Epithelial cell of esophagus (primary cell): ENCODE measurements around the gene SESTD1.

Source experiments
- DNase-seq: peaks from one replicate; pipeline ENCODE4 v3.0.0; 2010; ENCODE audit warnings: low read depth
- H3K4me3 ChIP-seq: 2 replicates; pipeline ENCODE4 v1.5.1; 2011; ENCODE audit warnings: mild to moderate bottlenecking, low read length, control low read depth
- TF ChIP-seq, protein P1 (sequence below): IDR thresholded peaks from 2 replicates; pipeline ENCODE4 v1.5.1; 2011; ENCODE audit warnings: low read depth, mild to moderate bottlenecking, low read length, control low read depth, inconsistent platforms; ENCODE audit not compliant: insufficient read depth; ENCODE audit errors: missing control alignments

SESTD1 gene

DNA sequence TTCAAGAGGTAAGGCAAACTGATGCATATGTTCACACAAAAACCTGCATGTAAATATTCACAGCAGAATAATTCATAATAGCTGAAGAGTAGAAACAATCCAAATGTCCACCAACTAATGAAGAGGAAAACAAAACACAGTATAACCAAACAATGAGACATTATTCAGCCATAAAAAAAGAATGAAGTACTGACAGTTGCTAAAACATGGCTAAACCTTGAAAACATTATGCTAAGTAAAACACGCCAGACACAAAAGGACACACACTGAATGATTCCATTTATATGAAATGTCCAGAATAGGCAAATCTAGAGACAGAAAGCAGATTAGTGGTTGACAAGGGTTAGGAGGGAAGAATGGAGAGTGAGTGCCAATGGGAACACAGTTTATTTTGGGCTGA, 86.9 kb downstream of the SESTD1 start:
- DNase-seq: no peak

DNA sequence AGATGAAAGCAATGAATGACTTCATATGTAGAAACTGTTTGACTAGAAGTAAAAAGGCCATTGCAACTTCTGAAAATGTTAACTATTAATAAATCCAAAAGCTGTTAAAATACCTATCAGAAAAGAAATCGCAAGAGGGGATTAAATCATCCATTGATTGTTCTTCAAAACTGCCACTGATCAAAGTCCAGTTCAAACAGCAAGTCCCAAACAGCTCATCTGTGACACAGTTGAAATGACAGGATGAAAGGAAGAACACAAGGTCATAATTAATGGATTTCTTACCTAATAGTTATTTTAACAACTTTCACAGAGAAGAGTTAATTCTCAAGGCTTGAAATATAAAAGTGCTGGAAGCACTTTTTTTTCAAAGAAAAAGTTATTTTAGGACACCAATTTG, 90.4 kb downstream of the SESTD1 start:
- TF ChIP-seq, protein P1, sequence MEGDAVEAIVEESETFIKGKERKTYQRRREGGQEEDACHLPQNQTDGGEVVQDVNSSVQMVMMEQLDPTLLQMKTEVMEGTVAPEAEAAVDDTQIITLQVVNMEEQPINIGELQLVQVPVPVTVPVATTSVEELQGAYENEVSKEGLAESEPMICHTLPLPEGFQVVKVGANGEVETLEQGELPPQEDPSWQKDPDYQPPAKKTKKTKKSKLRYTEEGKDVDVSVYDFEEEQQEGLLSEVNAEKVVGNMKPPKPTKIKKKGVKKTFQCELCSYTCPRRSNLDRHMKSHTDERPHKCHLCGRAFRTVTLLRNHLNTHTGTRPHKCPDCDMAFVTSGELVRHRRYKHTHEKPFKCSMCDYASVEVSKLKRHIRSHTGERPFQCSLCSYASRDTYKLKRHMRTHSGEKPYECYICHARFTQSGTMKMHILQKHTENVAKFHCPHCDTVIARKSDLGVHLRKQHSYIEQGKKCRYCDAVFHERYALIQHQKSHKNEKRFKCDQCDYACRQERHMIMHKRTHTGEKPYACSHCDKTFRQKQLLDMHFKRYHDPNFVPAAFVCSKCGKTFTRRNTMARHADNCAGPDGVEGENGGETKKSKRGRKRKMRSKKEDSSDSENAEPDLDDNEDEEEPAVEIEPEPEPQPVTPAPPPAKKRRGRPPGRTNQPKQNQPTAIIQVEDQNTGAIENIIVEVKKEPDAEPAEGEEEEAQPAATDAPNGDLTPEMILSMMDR: no peak

More for the DNA sequence above, 86.9 kb downstream of the SESTD1 start:
- TF ChIP-seq, protein P1: no peak
- H3K4me3 ChIP-seq: no peak overlapping the region

DNA sequence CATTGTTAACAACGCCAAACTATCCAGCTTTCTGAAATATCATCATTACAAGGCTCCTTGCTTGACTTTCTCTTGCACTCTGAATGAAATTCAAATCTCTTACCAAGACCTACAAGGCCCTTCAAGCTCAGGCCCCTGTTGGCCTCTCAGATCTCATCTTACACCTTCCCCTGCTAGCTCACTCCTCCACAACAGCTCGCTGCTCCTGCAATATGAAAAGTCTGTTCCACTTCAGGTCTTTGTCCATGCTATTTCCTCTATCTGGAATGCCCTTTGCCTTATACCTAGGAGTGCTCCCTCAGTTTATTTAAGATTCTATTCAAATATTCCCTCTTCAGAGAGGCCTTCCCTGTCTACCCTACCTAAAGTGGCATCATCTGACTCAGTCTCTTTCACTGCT, 91.7 kb downstream of the SESTD1 start:
- TF ChIP-seq, protein P1: no peak
- no peak overlapping the region for H3K4me3 ChIP-seq
- no peak for DNase-seq

More for the DNA sequence above, 90.4 kb downstream of the SESTD1 start:
- DNase-seq: no peak
- no peak overlapping the region for H3K4me3 ChIP-seq

DNA sequence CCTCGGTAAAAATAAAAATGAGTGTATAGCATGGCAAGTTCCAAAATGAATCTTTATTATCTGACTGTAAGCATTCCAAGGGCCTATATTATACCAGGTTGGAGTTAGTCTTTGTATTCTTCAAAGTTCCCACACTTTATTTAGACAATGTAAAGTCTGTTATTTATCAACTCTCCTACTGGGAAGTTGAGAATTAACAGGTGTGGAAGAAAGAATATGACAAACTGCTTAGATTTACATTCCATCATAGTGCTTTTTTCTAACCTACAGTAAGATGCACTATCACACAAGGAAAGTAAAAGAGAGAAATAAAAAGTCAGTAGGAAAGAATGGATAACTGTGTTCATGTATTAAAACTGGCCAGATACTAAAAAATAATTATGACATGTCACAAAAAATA, 93.3 kb downstream of the SESTD1 start:
- no peak for DNase-seq
- TF ChIP-seq, protein P1: no peak
- no peak overlapping the region for H3K4me3 ChIP-seq

DNA sequence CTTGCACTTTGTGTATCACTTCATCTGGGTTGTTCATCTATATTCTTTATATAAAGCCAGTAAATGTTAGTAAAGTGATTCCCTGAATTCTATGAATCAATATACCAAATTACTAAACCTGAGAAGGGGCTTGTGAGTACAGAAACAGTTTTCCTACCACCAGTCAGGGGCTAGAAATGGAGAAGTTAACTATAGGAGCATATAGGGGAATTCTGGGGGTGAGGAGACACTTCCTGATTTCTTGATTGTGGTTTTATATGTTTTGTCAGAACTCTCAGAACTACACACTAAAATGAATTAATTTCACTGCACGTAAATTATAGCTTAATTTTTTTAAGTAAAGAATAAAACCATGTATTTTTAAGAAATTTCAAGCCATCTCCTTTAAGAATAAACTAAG, 93.7 kb downstream of the SESTD1 start:
- TF ChIP-seq, protein P1: no peak
- no peak overlapping the region for H3K4me3 ChIP-seq
- DNase-seq: no peak

DNA sequence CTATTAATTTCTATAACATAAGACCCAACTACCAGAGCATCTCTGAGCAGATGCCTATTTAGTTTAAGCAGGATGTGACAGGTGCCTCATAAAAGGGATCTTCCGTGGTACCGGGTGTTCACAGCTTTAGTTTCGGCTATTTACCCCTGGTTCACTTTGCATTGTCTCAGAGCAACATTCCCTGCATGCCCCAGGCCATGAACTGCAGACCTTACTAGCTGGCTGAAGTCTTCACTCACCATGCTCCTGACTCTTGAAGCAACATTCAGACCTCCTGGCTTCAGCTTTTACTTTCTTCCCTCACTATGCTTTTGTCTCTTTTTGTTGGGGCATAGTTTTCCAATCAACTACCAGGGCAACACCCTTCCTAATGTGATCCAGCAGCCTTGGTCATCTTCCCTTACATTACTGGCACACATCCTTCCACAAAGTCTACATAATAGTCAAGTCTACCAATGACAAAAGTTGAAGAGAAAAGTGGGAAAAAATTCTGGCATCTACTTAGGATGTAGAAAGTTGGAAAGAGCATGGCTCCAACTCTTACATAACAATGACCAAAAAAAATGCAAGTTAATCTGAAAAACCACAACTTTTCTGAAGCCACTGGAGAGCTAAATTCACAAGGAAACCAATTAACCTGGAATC, 99.2 kb downstream of the SESTD1 start:
- no peak overlapping the region for H3K4me3 ChIP-seq
- no peak for DNase-seq
- TF ChIP-seq, protein P1: no peak

DNA sequence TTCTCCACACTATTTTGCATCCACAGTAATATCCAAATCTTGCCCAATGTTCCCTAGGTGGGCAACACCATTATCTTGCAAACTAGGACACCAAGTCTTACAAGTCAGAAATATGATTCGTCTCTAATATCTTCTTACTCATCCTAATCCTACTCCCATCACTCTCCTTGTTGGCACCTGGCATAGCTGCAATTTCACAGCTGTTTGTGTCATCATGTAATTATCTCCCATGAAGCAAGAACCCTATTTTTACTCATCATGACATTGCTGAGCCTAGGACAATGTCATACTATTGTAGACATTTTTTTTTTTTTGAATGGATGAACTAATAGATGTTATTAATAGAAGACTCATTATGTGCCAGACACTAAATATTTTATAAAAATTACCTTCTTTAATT, 123.4 kb downstream of the SESTD1 start:
- peak; percentile 85 for DNase-seq
- no peak overlapping the region for H3K4me3 ChIP-seq

More for the DNA sequence above, 123.4 kb downstream of the SESTD1 start:
- TF ChIP-seq, protein P1: no peak
